ENCODE data around the gene GABRD. TPM values are rescaled to one million over a fixed set of nuclear protein-coding genes. Genes with fewer than 3 reads are reported as not detected.

GABRD gene
- total RNA-seq, 1 donor from 2014 or later, result not detected

DNA sequence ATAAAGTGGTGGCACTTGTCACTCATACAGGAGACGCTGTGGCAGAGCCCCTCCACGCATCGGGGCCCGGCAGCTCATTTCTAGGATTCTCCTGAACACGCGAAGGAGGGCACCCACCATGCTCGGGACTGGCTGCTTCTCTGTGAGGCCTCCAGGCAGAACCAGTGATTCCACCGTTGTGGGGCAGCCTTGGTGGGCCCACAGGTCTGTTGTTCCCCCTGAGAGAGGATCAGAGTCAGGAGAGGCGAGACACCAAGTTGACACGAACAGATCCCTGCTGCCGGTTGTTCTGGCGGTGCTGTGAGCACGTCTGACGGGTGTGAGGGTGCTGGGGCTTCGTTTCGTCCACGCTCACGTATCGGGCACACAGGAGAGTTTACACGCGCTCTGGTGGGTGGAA lies 57.7 kb downstream of the GABRD start:
- no peaks in the 10 kb centered on the region for H3K36me3 ChIP-seq (ENCODE audit: control insufficient read depth, insufficient read depth, low read length)
- no peak overlapping the region for H3K4me3 ChIP-seq (ENCODE audit: low read depth, low read length)
- TF ChIP-seq, protein P1, sequence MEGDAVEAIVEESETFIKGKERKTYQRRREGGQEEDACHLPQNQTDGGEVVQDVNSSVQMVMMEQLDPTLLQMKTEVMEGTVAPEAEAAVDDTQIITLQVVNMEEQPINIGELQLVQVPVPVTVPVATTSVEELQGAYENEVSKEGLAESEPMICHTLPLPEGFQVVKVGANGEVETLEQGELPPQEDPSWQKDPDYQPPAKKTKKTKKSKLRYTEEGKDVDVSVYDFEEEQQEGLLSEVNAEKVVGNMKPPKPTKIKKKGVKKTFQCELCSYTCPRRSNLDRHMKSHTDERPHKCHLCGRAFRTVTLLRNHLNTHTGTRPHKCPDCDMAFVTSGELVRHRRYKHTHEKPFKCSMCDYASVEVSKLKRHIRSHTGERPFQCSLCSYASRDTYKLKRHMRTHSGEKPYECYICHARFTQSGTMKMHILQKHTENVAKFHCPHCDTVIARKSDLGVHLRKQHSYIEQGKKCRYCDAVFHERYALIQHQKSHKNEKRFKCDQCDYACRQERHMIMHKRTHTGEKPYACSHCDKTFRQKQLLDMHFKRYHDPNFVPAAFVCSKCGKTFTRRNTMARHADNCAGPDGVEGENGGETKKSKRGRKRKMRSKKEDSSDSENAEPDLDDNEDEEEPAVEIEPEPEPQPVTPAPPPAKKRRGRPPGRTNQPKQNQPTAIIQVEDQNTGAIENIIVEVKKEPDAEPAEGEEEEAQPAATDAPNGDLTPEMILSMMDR (IDR thresholded peaks at IDR 0.05; ENCODE audit: insufficient read depth, low read length, poor library complexity, severe bottlenecking), result no peak
- H3K27me3 ChIP-seq (ENCODE audit: control insufficient read depth, insufficient read depth, low read length), result peaks cover 5% of the 10 kb centered on the region
- DNase-seq (ENCODE audit: low read depth), result no peak

DNA sequence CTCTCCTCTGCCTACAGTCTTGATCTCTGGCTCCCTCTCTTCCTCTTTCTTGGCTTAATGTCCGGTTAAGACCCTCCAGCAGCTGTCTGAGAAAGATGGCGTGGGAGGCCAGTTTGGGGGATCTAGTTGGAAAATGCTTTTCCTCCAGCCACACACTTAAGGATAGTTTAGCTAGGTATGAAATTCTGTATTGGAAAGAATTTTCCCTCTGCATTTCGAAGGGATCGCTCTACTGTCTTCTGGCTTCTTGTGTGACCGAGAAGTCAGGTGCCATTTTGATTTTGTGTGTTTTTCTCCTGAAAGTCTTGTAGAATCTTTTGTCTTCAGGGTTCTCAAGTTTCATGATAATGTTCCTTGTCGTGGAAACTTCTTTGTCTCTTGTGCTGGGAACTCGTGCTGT lies 59.0 kb downstream of the GABRD start:
- Histone ChIP-seq H3K27me3 (ENCODE audit: control insufficient read depth, insufficient read depth, low read length) (peaks cover 5% of the 10 kb centered on the region), H3K4me3 (ENCODE audit: low read depth, low read length) (no peak overlapping the region), H3K36me3 (ENCODE audit: control insufficient read depth, insufficient read depth, low read length) (no peaks in the 10 kb centered on the region)
- TF ChIP-seq, protein P1 (IDR thresholded peaks at IDR 0.05; ENCODE audit: insufficient read depth, low read length, poor library complexity, severe bottlenecking), result no peak
- no peak for DNase-seq (ENCODE audit: low read depth)

DNA sequence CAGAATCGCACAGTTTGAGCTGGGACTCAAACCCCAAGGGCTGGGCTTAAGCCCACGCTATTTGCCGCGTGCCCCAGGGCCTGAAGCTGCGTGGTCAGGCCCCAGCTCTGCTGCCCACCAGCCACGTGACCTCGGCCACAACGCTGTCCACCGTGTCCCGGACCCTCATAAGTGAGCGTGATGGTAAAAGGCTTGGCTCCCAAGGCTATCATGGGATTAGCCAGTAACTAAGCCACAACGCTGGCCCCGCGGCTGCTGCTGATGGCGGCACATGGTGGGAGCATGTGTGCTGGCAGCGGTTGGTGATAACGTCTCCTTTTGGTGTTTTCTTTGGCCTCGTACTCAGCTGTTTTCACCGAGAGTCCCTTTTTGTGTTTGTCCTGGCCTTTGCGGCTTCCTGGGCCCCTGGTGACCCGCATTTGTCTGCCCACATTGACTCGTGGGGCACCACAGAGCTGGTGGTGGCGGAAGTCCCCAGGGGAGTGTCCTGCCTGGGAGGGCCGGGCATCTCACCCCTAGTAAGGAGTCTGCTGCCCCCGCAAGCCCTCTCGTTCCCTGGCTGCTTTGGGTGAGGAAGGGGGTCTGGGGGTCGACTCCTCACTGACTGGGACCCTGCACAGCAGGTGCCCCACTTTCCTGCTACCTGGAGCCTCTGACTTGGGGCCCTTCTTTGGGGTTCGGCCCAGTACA lies 60.4 kb downstream of the GABRD start:
- Histone ChIP-seq H3K36me3 (ENCODE audit: control insufficient read depth, insufficient read depth, low read length) (no peaks in the 10 kb centered on the region), H3K27me3 (ENCODE audit: control insufficient read depth, insufficient read depth, low read length) (no peaks in the 10 kb centered on the region), H3K4me3 (ENCODE audit: low read depth, low read length) (no peak overlapping the region)
- DNase-seq (ENCODE audit: low read depth), result no peak
- TF ChIP-seq, protein P1 (IDR thresholded peaks at IDR 0.05; ENCODE audit: insufficient read depth, low read length, poor library complexity, severe bottlenecking), result no peak

DNA sequence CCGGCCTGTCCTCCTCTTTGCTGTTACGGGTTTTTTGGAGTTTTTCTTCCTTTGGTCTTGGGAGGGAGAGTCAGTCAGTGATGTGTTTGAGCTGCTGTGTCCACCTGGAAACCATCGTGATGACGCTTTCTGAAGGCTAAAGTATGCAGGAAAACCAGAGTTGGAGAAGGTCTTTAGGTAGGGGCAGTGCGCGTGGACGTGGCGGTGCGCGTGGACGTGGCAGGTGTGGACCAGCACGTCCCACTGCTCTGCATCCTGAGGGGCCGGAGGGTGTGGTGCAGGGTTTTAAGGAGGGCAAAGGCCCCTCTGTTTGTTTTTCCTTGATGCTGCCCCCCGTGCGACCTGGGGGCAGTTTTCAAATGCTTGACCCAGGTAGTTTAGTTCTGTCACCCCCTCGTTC lies 61.0 kb downstream of the GABRD start:
- no peaks in the 10 kb centered on the region for H3K36me3 ChIP-seq (ENCODE audit: control insufficient read depth, insufficient read depth, low read length)
- TF ChIP-seq, protein P1 (IDR thresholded peaks at IDR 0.05; ENCODE audit: insufficient read depth, low read length, poor library complexity, severe bottlenecking), result no peak
- H3K27me3 ChIP-seq (ENCODE audit: control insufficient read depth, insufficient read depth, low read length), result no peaks in the 10 kb centered on the region
- DNase-seq (ENCODE audit: low read depth), result no peak
- no peak overlapping the region for H3K4me3 ChIP-seq (ENCODE audit: low read depth, low read length)

Other genes starting within 250 kb of the GABRD start
- 63.9 and 68.1 TPM in 2 replicates for gene NADK, start 240.9 kb upstream of the GABRD start, total RNA-seq
- gene GNB1, start 128.3 kb upstream of the GABRD start, total RNA-seq, result 257 and 261 TPM in 2 replicates
- 0.04 TPM in 1 of 2 replicates, not detected in the other for gene CALML6, start 104.1 kb upstream of the GABRD start, total RNA-seq
- 0.92 and 3.2 TPM in 2 replicates for gene TMEM52, start 100.1 kb upstream of the GABRD start, total RNA-seq
- gene CFAP74, start 15.6 kb upstream of the GABRD start, total RNA-seq, result not detected in 2 replicates
- gene PRKCZ, start 31.1 kb downstream of the GABRD start, total RNA-seq, result 37.0 and 37.6 TPM in 2 replicates
- gene FAAP20, start 175.4 kb downstream of the GABRD start, total RNA-seq, result 50.6 and 65.8 TPM in 2 replicates
- 26.9 and 33.8 TPM in 2 replicates for gene SKI, start 209.0 kb downstream of the GABRD start, total RNA-seq

All from kidney epithelial cell (primary cell).